HepG2 (cell line): ENCODE results near the gene SYMPK. TPM values are rescaled to one million over a fixed set of nuclear protein-coding genes. Genes with fewer than 3 reads are reported as not detected.

Source experiments
- ADNP ChIP-seq: sonication (generic); formaldehyde crosslinking; IDR thresholded peaks from 2 replicates; pipeline ENCODE4 v1.4.0; 2020; ENCODE audit warnings: missing genetic modification reagents
- CBX1 ChIP-seq: IDR thresholded peaks from one replicate; pipeline ENCODE4 v1.6.1; 2016; ENCODE audit warnings: antibody characterized with exemption, low read depth
- CEBPG ChIP-seq: IDR thresholded peaks from 2 replicates; pipeline ENCODE4 v1.6.1; 2016
- ISL2 ChIP-seq: sonication (generic); formaldehyde crosslinking; IDR thresholded peaks from 2 replicates; pipeline ENCODE4 v1.5.0; 2020; ENCODE audit warnings: missing genetic modification reagents
- KAT8 ChIP-seq: IDR thresholded peaks from 2 replicates; pipeline ENCODE4 v1.6.1; 2016; ENCODE audit warnings: missing genetic modification reagents, missing compliant biosample characterization
- KLF13 ChIP-seq: sonication (generic); formaldehyde crosslinking; IDR thresholded peaks from 2 replicates; pipeline ENCODE4 v1.4.0; 2020; ENCODE audit warnings: mild to moderate bottlenecking, missing genetic modification reagents
- MYC ChIP-seq: sonication (generic); formaldehyde crosslinking; IDR thresholded peaks from 2 replicates; pipeline ENCODE4 v1.9.0; 2021; ENCODE audit warnings: missing genetic modification reagents, borderline replicate concordance
- NCOA2 ChIP-seq: sonication (generic); formaldehyde crosslinking; IDR thresholded peaks from 2 replicates; pipeline ENCODE4 v1.8.0; 2022; ENCODE audit warnings: inconsistent platforms
- PAX8 ChIP-seq: sonication (generic); formaldehyde crosslinking; IDR thresholded peaks from 2 replicates; pipeline ENCODE4 v1.8.0; 2022; ENCODE audit warnings: mild to moderate bottlenecking, missing genetic modification reagents, borderline replicate concordance
- RARG ChIP-seq: sonication (generic); formaldehyde crosslinking; IDR thresholded peaks from 2 replicates; pipeline ENCODE4 v1.4.0; 2020; ENCODE audit warnings: low read depth, mild to moderate bottlenecking, missing genetic modification reagents
- SP5 ChIP-seq: IDR thresholded peaks from 2 replicates; pipeline ENCODE4 v1.6.1; 2016; ENCODE audit warnings: low read depth, borderline replicate concordance
- ZEB1 ChIP-seq: IDR thresholded peaks from 2 replicates; pipeline ENCODE4 v1.6.1; 2012; ENCODE audit warnings: mild to moderate bottlenecking, low read depth, inconsistent platforms; ENCODE audit not compliant: insufficient replicate concordance
- ZMYM4 ChIP-seq: sonication (generic); formaldehyde crosslinking; IDR thresholded peaks from 2 replicates; pipeline ENCODE4 v1.8.1; 2023; ENCODE audit warnings: mild to moderate bottlenecking, missing genetic modification reagents
- ZNF350 ChIP-seq: sonication (generic); formaldehyde crosslinking; IDR thresholded peaks from 2 replicates; pipeline ENCODE4 v1.4.0; 2020; ENCODE audit warnings: mild to moderate bottlenecking, low read depth, missing genetic modification reagents, borderline replicate concordance
- ZNF382 ChIP-seq: sonication (generic); formaldehyde crosslinking; IDR thresholded peaks from 2 replicates; pipeline ENCODE4 v1.5.0; 2020; ENCODE audit warnings: missing genetic modification reagents, mild to moderate bottlenecking, borderline replicate concordance
- ZNF451 ChIP-seq: sonication (generic); formaldehyde crosslinking; IDR thresholded peaks from 2 replicates; pipeline ENCODE4 v1.5.0; 2020; ENCODE audit warnings: mild to moderate bottlenecking, missing genetic modification reagents
- ZNF468 ChIP-seq: sonication (generic); formaldehyde crosslinking; IDR thresholded peaks from 2 replicates; pipeline ENCODE4 v1.8.0; 2022; ENCODE audit warnings: mild to moderate bottlenecking, moderate library complexity, missing genetic modification reagents
- ZNF567 ChIP-seq: sonication (generic); formaldehyde crosslinking; IDR thresholded peaks from 2 replicates; pipeline ENCODE4 v1.8.1; 2023; ENCODE audit warnings: mild to moderate bottlenecking, missing genetic modification reagents, borderline replicate concordance
- ZNF619 ChIP-seq: sonication (generic); formaldehyde crosslinking; IDR thresholded peaks from 2 replicates; pipeline ENCODE4 v1.4.0; 2020; ENCODE audit warnings: mild to moderate bottlenecking, missing genetic modification reagents
- ZNF713 ChIP-seq: sonication (generic); formaldehyde crosslinking; IDR thresholded peaks from 2 replicates; pipeline ENCODE4 v1.4.0; 2020; ENCODE audit warnings: mild to moderate bottlenecking, missing genetic modification reagents
- ZNF878 ChIP-seq: sonication (generic); formaldehyde crosslinking; IDR thresholded peaks from 2 replicates; pipeline ENCODE4 v1.8.1; 2023; ENCODE audit warnings: mild to moderate bottlenecking, missing genetic modification reagents, moderate library complexity
- polyA plus RNA-seq, 8 experiments: library from polyadenylated mRNA; depleted of rRNA in 3 of 8; stranded (reverse) in 7 of 8; unstranded in 1 of 8; fragments of >200 nt; fragmentation: Illumina TruSeq in 4 of 8; extraction: Trizol in 4 of 8; gene quantifications; 2 replicates each; pipeline versions ENCODE4 v1.2.1 to v1.2.3, GENCODE V29; 2011 to 2016; ENCODE audit warnings: low read depth in 4 of 8, missing spikeins in 1 of 8, mixed read lengths in 1 of 8; ENCODE audit not compliant: insufficient read depth in 1 of 8
- total RNA-seq, 5 experiments: library from RNA; depleted of rRNA; stranded (reverse); fragments of >200 nt; fragmentation: Illumina TruSeq; extraction: Trizol; gene quantifications; 2 replicates each; pipeline ENCODE4 v1.2.3, GENCODE V29; 2016; ENCODE audit warnings: low read depth in 1 of 5
- TF ChIP-seq, protein P1 (sequence below): sonication (generic); formaldehyde crosslinking; IDR thresholded peaks from 2 replicates; pipeline ENCODE4 v1.4.0; 2020; ENCODE audit warnings: missing genetic modification reagents, borderline replicate concordance
- TF ChIP-seq, protein P2 (sequence below): IDR thresholded peaks from 2 replicates; pipeline ENCODE4 v1.6.1; 2012; ENCODE audit warnings: inconsistent platforms
- TF ChIP-seq, protein P3 (sequence below): sonication (generic); formaldehyde crosslinking; IDR thresholded peaks from 2 replicates; pipeline ENCODE4 v1.8.0; 2022; ENCODE audit warnings: missing genetic modification reagents, mild to moderate bottlenecking, inconsistent platforms, borderline replicate concordance

SYMPK gene
- total and polyA plus RNA-seq, 2 of the 13 experiments (the other 11 are each of a cell fraction or from before 2014, with no cell fraction given): 21.9 to 55.7 TPM

DNA sequence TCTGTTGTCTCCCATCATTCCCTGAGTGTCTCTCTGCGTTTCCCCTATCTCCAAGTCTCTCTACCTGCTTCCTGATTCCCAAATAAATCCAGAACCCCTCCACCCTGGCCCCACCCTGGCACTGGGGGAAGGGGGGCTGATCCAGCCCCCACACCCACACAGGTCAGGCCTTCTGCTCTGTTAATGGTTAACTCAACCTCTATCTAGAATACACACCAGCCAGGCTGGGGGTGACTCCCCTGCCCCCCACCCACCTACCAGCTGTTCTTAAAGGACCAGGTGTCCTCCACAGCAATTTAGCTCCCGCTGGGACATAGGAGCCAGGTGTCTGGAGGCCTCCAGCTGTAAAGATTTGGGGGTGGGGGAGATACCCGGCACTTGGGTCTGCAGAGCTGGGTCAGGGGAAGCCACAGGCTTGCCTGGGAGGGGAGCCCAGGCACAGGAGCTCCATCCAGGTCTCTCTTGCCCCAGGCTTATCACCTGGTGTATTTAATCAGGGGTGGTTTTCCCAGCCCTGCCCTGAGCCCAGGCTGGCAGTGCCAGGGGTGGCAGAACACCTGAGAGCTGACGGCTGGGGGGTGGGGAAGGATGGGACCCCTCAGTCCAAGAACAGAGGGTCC, 19.1 kb upstream of the SYMPK start (continued):
- TF ChIP-seq, protein P1, sequence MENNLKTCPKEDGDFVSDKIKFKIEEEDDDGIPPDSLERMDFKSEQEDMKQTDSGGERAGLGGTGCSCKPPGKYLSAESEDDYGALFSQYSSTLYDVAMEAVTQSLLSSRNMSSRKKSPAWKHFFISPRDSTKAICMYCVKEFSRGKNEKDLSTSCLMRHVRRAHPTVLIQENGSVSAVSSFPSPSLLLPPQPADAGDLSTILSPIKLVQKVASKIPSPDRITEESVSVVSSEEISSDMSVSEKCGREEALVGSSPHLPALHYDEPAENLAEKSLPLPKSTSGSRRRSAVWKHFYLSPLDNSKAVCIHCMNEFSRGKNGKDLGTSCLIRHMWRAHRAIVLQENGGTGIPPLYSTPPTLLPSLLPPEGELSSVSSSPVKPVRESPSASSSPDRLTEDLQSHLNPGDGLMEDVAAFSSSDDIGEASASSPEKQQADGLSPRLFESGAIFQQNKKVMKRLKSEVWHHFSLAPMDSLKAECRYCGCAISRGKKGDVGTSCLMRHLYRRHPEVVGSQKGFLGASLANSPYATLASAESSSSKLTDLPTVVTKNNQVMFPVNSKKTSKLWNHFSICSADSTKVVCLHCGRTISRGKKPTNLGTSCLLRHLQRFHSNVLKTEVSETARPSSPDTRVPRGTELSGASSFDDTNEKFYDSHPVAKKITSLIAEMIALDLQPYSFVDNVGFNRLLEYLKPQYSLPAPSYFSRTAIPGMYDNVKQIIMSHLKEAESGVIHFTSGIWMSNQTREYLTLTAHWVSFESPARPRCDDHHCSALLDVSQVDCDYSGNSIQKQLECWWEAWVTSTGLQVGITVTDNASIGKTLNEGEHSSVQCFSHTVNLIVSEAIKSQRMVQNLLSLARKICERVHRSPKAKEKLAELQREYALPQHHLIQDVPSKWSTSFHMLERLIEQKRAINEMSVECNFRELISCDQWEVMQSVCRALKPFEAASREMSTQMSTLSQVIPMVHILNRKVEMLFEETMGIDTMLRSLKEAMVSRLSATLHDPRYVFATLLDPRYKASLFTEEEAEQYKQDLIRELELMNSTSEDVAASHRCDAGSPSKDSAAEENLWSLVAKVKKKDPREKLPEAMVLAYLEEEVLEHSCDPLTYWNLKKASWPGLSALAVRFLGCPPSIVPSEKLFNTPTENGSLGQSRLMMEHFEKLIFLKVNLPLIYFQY (CRISPR knock-in tag): peak; percentile 40; the same call in 1 of the 2 replicates
- TF ChIP-seq ZNF713 (CRISPR knock-in tag) (peak; percentile 66; the same call in 1 of the 2 replicates), ZNF451 (CRISPR knock-in tag) (no peak), ZEB1 (peak; percentile 94), ADNP (CRISPR knock-in tag) (no peak), NCOA2 (CRISPR knock-in tag) (peak; percentile 85), CBX1 (peak; percentile 53), PAX8 (CRISPR knock-in tag) (no peak), ZNF468 (CRISPR knock-in tag) (no peak), RARG (CRISPR knock-in tag) (peak; percentile 43; the same call in 1 of the 2 replicates), ISL2 (CRISPR knock-in tag) (peak; percentile 73; the same call in 1 of the 2 replicates), SP5 (CRISPR knock-in tag) (peak; percentile 81; the same call in 1 of the 2 replicates), KLF13 (CRISPR knock-in tag) (0 out of 2 replicates have a peak, but pooled peaks have one; percentile 51), KAT8 (CRISPR knock-in tag) (peak; percentile 65), ZNF619 (CRISPR knock-in tag) (peak; percentile 88; the same call in 1 of the 2 replicates), MYC (CRISPR knock-in tag) (peak; percentile 51; the same call in 1 of the 2 replicates), ZNF382 (CRISPR knock-in tag) (no peak), CEBPG (peak; percentile 25; the same call in 1 of the 2 replicates), ZNF350 (CRISPR knock-in tag) (0 out of 2 replicates have a peak, but pooled peaks have one; percentile 22), ZMYM4 (CRISPR knock-in tag) (peak; percentile 62), ZNF878 (CRISPR knock-in tag) (no peak), ZNF567 (CRISPR knock-in tag) (no peak; the same call in 1 of the 2 replicates)
- TF ChIP-seq, protein P2, sequence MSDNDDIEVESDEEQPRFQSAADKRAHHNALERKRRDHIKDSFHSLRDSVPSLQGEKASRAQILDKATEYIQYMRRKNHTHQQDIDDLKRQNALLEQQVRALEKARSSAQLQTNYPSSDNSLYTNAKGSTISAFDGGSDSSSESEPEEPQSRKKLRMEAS: peak; percentile 75
- TF ChIP-seq, protein P3, sequence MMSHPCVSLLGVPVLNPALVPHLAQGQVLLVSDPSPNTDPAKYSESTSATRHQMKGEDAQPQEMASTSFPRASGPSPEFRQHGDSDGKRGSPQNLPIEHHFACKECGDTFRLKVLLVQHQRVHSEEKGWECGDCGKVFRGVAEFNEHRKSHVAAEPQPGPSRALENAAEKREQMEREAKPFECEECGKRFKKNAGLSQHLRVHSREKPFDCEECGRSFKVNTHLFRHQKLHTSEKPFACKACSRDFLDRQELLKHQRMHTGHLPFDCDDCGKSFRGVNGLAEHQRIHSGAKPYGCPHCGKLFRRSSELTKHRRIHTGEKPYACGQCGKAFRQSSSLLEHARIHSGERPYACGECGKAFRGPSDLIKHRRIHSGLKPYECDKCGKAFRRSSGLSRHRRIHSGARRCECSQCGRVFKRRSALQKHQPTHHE: no peak
